GM21390 (cell line): ENCODE results near the gene SKA3.
"Not testable (repeated sequence)": the region's sequence is repeated elsewhere in the genome, so short reads cannot be mapped to it uniquely, and the experiment has no call there.

Source experiments
- ATAC-seq: cut with Tn5 transposase; IDR thresholded peaks from one replicate; pipeline ENCODE4 v1.9.1; 2021; ENCODE audit not compliant: unreplicated experiment

The SKA3 gene

DNA sequence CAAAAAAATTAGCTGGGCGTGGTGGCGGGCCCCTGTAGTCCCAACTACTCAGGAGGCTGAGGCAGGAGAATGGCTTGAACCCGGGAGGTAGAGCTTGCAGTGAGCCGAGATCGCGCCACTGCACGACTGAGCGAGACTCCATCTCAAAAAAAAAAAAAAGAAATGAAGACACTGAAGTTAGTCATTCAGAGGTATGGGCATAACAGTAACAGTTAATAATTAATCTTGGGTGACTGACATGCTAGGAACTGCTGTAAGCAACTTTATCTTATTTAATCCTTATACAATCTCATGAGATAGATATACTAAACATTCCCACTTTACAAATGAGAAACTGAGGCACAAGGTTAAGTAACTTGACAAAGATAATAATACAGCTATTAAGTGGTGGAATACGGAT lies 4.9 kb downstream of the SKA3 start:
- ATAC-seq: no peak

DNA sequence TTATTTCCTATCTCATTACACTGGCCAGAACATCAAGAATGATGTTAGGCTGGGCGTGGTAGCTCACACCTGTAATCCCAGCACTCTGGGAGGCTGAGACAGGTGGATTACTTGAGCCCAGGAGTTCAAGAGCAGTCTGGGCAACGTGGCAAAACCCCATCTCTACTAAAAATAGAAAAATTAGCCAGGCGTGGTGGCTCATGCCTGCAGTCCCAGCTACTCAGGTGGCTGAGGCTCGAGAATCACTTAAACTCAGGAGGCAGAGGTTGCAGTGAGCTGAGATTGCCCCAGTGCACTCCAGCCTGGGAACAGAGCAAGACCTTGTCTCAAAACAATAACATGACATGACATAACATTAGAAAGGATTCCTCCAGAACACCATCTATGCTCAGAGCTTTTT lies 10.7 kb downstream of the SKA3 start:
- not testable (repeated sequence) for ATAC-seq

DNA sequence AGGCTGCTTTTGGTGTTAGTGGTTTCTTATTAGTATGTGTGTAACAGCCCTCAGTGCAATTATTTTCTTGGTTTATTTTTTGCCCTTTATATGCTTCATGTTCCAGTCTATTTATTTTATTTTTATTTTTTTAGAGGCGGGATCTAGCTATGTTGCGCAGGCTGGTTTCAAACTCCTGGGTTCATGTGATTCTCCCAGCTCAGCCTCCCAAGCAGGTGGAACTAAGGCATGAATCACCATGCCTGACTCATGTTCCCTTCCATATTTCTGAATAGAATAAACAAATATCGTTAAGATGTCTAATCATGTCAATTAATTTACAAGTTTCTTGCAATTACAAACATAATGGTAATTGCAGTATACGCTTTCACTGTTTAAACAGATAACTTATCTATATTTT lies 11.7 kb downstream of the SKA3 start:
- ATAC-seq: no peak

DNA sequence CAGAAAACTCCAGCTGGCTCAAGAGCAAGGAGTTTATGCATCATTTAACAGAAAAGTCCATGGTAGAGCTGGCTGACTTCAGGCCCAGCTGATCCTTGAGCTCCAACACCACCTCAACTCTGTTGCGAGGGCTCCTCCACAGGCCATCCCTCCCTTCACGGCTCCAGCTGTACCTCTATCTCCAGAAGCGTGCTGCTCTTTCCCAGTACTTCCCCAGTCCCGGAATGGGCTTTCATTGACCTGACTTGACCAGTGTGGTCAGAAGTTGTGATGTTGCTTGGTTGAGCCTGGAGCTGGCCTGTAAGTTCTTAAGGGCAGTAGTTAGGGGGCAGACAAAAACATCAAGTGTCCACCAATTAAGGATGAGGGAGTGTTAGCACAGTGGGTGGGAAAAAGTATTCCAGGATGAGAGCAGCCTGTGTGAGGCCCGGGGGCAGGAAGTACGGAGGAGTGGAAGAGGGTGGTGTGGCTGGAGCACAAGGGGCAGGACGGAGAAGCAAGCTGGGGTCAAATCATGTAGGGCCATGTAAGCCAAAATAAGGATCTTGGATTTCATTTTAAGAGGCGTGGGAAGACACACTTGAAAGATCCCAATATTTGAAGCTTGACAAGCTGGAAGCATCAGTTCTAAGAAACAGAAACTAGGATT lies 24.0 kb downstream of the SKA3 start:
- ATAC-seq: no peak

DNA sequence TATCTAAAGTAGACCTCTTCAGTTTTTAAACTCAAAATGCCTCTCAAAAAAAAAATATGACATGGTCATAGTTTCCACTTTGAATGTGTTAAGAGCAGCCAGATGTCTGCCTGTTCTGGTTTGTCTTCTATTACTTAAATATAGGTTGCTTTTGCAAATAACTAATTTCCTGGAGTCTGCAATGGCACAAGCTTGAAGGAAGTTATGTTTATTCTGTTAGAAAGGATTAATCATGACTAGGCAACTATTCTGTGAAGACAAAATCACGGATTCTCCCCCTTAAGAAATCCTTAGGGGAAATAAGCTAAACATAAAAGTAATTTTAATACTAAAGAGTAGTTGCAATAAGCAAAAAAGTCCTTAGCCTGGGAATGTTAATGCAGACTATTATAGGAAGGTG lies 26.3 kb downstream of the SKA3 start:
- ATAC-seq: no peak

DNA sequence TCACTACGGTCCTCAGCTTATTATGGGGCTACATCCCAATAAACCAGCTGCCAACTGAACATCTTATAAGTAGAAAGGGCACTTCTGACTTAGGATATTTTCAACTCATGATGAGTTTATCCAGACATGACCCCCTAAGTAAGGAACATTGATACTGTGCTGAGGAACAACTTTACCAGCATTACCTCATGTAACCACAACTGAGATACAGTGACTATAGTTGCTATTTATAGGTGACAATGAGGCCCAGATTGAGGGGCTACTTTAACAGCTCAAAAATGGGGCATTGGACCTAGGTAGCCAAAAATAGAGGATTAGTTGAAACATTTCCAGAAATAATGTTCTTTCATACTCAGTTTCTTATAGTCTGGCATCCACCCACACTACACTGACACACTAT lies 26.8 kb downstream of the SKA3 start:
- no peak for ATAC-seq

DNA sequence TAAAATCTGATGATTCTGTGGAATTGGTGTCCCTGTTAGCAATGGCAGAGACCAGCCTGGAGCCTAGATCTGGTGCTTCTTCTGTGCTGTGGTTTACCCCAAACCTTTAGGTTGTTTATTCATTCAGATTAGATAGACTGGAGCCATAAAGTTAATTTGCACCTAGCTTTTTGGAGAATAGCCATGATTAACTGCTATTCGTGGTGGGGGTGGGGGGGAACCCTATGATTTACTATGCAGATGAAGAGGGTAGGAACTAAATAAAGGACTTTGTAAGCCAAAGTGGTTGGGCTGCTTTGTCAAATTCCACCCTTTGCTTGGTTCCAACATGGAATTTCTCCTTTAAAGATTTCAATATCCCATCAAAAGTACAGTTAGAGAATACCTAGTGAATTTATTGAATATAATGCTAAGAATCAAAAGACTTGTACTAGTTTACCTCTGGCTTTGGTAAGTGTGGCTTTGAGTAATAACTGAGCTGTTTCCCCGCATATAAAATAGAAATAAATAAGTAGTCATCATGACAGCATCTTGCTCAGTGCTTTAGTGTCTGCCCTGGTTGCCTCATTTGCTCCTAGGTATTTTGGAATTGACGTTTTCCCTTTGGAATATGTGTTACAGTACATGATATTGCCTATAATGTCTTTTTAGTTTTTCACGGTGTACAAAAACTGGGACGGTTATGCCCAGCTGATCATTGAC lies 27.6 kb downstream of the SKA3 start:
- no peak for ATAC-seq

DNA sequence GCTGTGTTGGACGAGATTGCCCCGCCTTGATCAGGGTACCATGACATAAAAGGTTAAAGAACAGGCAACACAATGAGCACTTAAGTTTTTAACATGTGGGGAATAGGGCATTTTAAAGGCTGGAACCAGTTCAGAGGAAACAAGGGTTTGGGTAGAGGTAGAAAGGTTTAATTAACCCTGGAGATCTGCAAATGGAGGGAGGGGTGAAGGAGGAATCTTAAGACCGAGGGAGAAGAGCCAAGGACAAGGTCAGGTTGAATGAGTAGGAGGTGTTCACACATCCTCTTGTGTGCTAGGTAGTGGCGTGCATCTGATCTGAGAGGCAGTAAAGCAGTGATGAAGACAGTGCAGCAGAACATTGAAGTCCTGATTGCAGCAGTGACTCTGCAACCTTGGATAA lies 28.5 kb downstream of the SKA3 start:
- no peak for ATAC-seq

DNA sequence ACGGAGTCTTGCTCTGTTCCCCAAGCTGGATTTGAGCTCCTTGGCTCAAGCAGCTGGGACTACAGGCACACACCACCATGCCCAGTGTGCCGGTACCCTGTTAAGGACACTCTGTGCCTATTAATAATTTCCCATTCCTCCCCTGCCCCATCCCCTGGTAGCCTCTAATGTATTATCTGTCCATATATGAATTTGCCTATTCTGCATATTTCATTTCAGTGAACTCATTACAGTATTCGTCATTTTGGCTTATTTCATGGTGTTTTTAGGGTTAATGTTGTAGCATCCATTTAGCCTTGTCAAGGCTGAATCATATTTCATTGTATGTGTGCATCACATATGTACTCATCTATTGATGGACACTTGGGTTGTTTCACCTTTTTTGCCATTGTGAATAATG lies 33.6 kb downstream of the SKA3 start:
- no peak for ATAC-seq

DNA sequence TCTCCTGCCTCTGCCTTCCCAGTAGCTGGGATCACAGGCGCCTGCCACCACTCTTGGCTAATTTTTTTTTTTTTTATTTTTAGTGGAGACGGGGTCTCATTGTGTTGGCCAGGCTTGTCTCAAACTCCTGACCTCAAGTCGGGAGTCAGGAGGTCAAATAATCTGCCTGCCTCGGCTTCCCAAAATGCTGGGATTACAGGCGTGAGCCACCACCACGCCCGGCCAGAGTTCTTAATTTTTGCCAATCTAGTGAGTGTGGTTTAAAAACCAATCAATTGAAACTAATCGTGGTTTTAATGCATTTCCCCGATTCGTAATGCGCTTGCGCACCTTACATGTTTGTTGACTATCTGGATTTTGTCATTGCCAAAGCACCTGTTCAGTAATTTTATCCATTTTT lies 37.0 kb downstream of the SKA3 start:
- ATAC-seq: no peak

DNA sequence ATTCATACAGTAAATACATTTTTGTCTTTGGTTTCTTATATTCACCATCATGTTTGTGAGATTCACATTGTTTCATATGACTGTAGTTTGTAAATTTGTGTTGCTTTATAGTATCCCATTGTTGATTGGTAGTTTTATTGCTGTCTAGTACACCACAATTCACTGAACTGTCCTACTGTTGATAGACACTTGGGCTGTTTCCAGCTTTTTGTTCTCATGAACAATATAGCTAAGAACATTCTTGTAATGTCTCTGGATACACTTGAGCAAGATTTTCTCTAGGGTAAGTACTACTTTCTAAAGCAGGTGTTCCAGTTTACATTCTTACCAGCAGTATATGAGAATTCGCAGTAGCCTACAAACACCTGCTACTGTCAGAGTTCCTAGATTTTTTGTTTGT lies 37.8 kb downstream of the SKA3 start:
- ATAC-seq: no peak

DNA sequence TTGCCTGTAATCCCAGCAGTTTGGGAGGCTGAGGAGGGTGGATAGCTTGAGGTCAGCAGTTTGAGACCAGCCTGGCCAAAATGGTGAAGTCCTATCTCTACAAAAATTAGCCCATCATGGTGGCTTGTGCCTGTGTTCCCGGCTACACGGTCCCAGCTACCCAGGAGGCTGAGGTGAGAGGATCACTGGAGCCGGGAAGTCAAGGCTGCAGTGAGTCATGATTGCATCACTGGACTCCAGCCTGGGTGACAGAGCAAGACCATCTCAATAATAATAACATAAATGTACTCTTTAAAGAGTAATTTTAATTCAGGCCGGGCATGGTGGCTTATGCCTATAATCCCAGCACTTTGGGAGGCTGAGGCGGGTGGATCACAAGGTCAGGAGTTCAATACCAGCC lies 38.7 kb downstream of the SKA3 start:
- ATAC-seq: no peak

DNA sequence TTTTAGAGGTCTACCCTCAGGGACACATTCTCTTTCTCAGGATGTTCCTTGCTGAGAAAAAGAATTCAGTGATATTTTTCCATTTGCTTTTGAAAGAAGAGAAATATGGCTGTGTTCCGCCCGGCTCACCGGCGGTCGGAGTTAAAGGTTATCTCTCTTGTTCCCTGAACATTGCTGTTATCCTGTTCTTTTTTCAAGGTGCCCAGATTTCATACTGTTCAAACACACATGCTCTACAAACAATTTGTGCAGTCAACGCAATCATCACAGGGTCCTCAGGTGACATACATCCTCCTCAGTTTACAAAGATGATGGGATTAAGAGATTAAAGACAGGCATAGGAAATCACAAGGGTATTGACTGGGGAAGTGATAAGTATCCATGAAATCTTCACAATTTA lies 40.5 kb downstream of the SKA3 start:
- ATAC-seq: not testable (repeated sequence)

DNA sequence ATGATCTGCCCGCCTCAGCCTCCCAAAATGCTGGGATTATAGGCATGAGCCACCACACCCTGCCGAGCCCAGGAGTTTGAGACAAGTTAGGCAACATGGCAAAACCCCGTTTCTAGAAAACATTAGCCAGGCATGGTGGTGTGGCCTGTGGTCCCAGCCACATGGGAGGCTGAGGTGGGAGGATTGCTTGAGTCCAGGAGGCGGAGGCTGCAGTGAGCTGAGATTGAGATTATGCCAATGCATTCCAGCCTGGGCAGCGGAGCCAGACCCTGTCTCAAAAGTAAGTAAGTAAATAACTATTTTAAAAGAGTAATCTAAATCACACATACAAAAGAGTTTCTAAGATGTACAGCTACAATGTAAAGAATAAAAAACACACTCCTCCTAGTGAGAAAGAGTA lies 41.9 kb downstream of the SKA3 start:
- ATAC-seq: no peak

DNA sequence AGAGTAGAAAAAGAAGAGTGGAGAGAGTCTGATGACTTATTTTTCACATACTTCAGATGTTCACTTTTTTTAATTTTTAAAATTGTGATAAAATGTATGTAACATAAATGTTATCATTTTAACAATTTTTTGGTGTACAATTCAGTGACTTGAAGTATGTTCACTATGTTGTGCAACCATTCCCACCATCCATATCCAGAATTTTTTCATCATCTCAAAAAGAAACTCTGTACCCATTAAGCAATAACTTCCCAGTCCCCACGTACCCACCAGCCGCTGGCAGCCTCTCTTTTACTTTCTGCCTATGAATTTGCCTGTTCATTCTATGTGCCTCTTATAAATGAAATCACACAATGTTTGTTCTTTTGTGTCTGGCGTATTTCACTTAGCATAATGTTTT lies 43.3 kb downstream of the SKA3 start:
- ATAC-seq: no peak

DNA sequence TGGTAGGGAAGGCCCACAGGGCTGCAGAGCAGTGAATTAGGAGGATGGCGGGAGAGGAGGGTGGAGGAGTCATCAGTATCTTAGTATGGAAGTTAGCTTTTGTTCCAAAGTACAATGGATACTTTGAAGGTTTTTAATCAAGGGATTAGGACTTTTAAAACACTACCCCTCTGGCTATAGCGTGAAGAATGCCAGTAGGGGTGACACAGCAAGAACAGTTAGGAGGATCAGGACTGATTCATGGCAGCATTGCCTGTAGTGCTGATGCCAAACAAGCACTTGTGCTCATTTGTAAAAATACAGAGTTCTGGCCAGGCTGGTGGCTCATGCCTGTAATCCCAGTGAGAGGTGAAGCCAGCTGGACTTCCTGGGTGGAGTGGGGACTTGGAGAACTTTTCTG lies 46.2 kb downstream of the SKA3 start:
- ATAC-seq: no peak

DNA sequence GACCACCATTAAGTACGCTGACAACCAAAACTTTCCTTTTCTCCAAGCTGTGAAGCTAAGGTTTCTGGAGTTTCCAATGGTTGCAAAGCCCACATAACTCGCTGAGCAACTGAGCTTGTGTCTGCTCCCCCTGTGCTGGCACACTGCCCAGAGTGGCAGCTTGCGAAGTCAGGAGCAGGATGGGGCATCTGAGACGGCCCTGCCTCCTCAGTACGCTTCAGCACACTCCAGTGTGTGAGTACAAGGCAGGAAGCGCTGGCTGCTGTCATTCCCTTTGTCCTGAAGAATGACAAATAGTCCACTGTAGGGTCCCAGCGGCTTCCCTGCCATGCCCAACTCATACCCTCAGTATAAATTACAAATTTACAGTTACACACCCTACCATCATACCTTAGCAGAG lies 51.5 kb downstream of the SKA3 start:
- no peak for ATAC-seq

DNA sequence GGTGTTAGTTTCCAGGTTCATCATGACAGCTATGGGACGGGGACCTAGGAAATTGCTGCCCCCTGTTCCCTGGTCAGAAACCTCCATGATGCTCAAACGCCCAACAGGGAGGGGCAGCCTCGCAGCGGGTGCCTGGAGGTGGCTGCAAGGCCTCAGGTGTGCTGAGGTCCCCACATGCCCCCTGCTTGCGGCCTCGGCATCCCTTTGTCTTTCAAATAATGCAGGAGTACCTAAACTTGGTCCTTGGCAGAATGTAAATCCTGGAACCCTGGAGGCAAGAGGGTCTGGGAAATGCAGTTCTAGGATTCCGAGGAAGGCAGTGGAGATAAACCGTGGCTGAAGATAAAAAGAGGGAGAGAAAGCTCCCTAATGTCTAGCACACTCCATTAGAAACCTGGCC lies 52.4 kb downstream of the SKA3 start:
- no peak for ATAC-seq

DNA sequence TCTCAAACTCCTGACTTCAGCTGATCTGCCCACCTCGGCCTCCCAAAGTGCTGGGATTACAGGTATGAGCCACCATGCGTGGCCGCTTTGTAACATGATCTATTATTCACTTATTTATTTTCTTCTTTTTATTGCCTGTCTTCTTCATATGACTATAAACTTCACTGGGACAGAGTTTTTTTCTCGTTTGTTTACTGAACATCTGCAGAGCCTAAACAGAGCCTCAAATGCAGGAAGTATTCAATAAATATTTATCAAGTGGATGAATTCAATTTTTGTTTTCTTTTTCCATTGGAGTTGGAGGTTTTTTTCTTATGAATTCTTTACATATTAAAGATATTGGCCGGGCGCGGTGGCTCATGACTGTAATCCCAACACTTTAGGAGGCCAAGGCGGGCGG lies 54.7 kb downstream of the SKA3 start:
- no peak for ATAC-seq

DNA sequence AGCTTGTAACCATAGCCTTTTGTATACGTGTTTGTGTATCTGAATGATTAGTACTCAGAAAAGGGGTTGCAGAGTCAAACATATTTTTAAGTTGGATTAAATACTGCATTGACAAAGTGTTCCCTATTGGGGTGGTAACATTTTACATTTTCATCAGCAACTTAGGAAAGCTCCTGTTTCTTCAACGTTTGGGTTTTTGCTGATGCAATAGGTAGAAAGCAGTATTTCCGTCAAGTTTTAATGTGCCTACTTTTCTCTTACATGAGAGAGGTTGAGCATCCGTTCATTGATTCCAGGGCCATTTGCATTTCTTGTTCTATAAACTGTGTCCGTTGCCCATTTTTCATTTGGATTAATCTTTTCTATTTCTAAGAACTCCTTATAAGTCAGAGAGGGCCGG lies 56.2 kb downstream of the SKA3 start:
- ATAC-seq: no peak

DNA sequence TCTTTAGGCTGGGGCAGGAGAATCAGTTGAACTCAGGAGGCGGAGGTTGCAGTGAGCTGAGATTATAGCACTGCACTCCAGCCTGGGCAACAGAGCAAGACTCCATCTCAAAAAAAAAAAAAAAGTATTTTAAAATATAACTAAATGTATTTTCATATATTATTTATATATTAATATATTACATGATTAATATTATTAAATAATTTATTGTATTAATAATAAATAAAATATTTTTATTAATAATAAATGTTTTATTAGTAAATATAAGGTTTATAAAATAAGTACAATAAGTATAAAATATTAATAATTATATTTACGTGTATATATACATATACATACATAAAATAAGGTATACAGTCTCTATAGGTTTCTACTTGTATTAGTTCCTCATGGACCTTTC lies 56.8 kb downstream of the SKA3 start:
- ATAC-seq: no peak

DNA sequence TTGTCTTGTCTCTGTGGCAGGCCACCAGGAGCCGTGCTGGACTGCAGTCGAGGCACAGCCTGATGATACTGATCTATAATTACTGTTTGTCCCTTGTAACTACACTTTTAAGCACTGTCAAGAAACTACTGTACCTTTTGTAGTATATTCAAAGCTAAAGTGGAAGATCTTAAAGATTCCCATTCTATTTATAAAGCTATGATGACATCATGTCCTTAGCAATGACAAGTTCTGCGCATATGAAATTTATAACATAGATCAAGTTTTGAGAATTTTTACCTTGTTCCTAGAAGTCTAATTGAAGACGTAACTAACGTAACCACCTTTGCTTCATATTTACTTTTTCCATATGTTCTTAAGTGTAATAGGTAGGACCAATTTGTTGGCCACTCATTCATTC lies 58.2 kb downstream of the SKA3 start:
- no peak for ATAC-seq
